Measurements from ENCODE around the gene VSX2.
"Not testable (repeated sequence)": the region's sequence is repeated elsewhere in the genome, so short reads cannot be mapped to it uniquely, and the experiment has no call there.

Gene VSX2

GRCh38 chr14:74260525-74261233, 21.4 kb downstream of the VSX2 start:
- no peak for DNase-seq

- DNase-seq, result no peak
Measured at GRCh38 chr14:74261288-74261687, 22.0 kb downstream of the VSX2 start.

- DNase-seq, result no peak
Measured at GRCh38 chr14:74262076-74262475, 22.8 kb downstream of the VSX2 start.

- no peak for DNase-seq
Measured at GRCh38 chr14:74263181-74263580, 23.9 kb downstream of the VSX2 start.

GRCh38 chr14:74263921-74264320, 24.7 kb downstream of the VSX2 start:
- no peak for DNase-seq

- DNase-seq, result no peak
Measured at GRCh38 chr14:74265301-74265965, 26.2 kb downstream of the VSX2 start.

GRCh38 chr14:74267588-74267987, 28.3 kb downstream of the VSX2 start:
- DNase-seq, result no peak

GRCh38 chr14:74270382-74271177, 31.3 kb downstream of the VSX2 start:
- not testable (repeated sequence) for DNase-seq

GRCh38 chr14:74271365-74271764, 32.1 kb downstream of the VSX2 start:
- no peak for DNase-seq

GRCh38 chr14:74275241-74275841, 36.1 kb downstream of the VSX2 start:
- peak; percentile 90 for DNase-seq

- DNase-seq, result no peak
Measured at GRCh38 chr14:74278080-74278479, 38.8 kb downstream of the VSX2 start.

- DNase-seq, result no peak
Measured at GRCh38 chr14:74281069-74281468, 41.8 kb downstream of the VSX2 start.

- DNase-seq, result no peak
Measured at GRCh38 chr14:74286736-74287135, 47.5 kb downstream of the VSX2 start.

- DNase-seq, result no peak
Measured at GRCh38 chr14:74289801-74290200, 50.6 kb downstream of the VSX2 start.

GRCh38 chr14:74290415-74290814, 51.2 kb downstream of the VSX2 start:
- DNase-seq, result no peak

GRCh38 chr14:74292061-74292460, 52.8 kb downstream of the VSX2 start:
- DNase-seq, result no peak

- DNase-seq, result no peak
Measured at GRCh38 chr14:74293606-74294005, 54.4 kb downstream of the VSX2 start.

GRCh38 chr14:74296037-74296467, 56.8 kb downstream of the VSX2 start:
- no peak for DNase-seq

- no peak for DNase-seq
Measured at GRCh38 chr14:74297986-74298385, 58.7 kb downstream of the VSX2 start.

- DNase-seq, result no peak
Measured at GRCh38 chr14:74299061-74299545, 59.9 kb downstream of the VSX2 start.

- no peak for DNase-seq
Measured at GRCh38 chr14:74301594-74302151, 62.4 kb downstream of the VSX2 start.

- DNase-seq, result peak; percentile 51
Measured at GRCh38 chr14:74302152-74302628, 62.9 kb downstream of the VSX2 start.

Measured in DMS 273 treated with DMSO at 0.1 percent for 48 hours (cell line).